DND-41 (cell line): Measurements from ENCODE around the gene DACH1.

Experiments
- ATAC-seq: fragments of 200-7000 bp; cut with Tn5 transposase; 3 replicates; pipeline ENCODE4 v1.9.1; 2021; ENCODE audit warnings: low read depth; ENCODE audit not compliant: insufficient read depth
- DNase-seq: peaks from one replicate; pipeline ENCODE4 v3.0.0-alpha.2; 2020
- H2AFZ ChIP-seq: 2 replicates; pipeline ENCODE4 v1.6.0; 2012; ENCODE audit warnings: low read depth, low read length
- H3K27ac ChIP-seq: 2 replicates; pipeline ENCODE4 v1.5.1; 2012; ENCODE audit warnings: low read length, inconsistent platforms
- H3K27me3 ChIP-seq: fragments of 200-600 bp; sonication (generic); 2 replicates; pipeline ENCODE4 v1.6.0; 2012; ENCODE audit warnings: low read length, mild to moderate bottlenecking, inconsistent platforms; ENCODE audit not compliant: insufficient read depth, poor library complexity
- H3K36me3 ChIP-seq: 2 replicates; pipeline ENCODE4 v1.5.1; 2012; ENCODE audit warnings: low read length, inconsistent platforms; ENCODE audit not compliant: insufficient read depth
- H3K4me1 ChIP-seq: 2 replicates; pipeline ENCODE4 v1.5.1; 2012; ENCODE audit warnings: mild to moderate bottlenecking, low read length; ENCODE audit not compliant: insufficient read depth
- H3K4me2 ChIP-seq: 2 replicates; pipeline ENCODE4 v1.6.0; 2012; ENCODE audit warnings: mild to moderate bottlenecking, moderate library complexity, low read length, inconsistent platforms; ENCODE audit not compliant: insufficient read depth
- H3K4me3 ChIP-seq, 2 experiments: fragments of 200-600 bp in 1 of 2; shearing (Covaris generic) in 1 of 2; 2 replicates each; pipeline ENCODE4 v1.5.1; 2012 to 2016; ENCODE audit warnings: inconsistent platforms in 2 of 2, low read length in 2 of 2, mild to moderate bottlenecking in 2 of 2, low read depth in 1 of 2, moderate library complexity in 1 of 2
- H3K79me2 ChIP-seq: 2 replicates; pipeline ENCODE4 v1.6.0; 2012; ENCODE audit warnings: low read length, inconsistent platforms; ENCODE audit not compliant: insufficient read depth
- H3K9ac ChIP-seq: 2 replicates; pipeline ENCODE4 v1.6.0; 2012; ENCODE audit warnings: low read depth, mild to moderate bottlenecking, inconsistent platforms, low read length, moderate library complexity
- H3K9me3 ChIP-seq: 2 replicates; pipeline ENCODE4 v1.5.1; 2012; ENCODE audit warnings: low read length, moderate library complexity, mild to moderate bottlenecking, inconsistent platforms; ENCODE audit not compliant: insufficient read depth, severe bottlenecking
- H4K20me1 ChIP-seq: 2 replicates; pipeline ENCODE4 v1.6.0; 2012; ENCODE audit warnings: low read length; ENCODE audit not compliant: insufficient read depth
- EZH2 ChIP-seq: IDR thresholded peaks from 3 replicates; pipeline ENCODE4 v1.6.1; 2012; ENCODE audit warnings: borderline replicate concordance, low read depth, mild to moderate bottlenecking, moderate library complexity, low read length, inconsistent platforms; ENCODE audit not compliant: severe bottlenecking
- TF ChIP-seq, protein P1 (sequence below): IDR thresholded peaks from 2 replicates; pipeline ENCODE4 v1.5.1; 2012; ENCODE audit warnings: borderline replicate concordance, low read length, moderate library complexity, mild to moderate bottlenecking; ENCODE audit not compliant: poor library complexity, severe bottlenecking; ENCODE audit errors: extremely low read depth

The DACH1 gene

DNA sequence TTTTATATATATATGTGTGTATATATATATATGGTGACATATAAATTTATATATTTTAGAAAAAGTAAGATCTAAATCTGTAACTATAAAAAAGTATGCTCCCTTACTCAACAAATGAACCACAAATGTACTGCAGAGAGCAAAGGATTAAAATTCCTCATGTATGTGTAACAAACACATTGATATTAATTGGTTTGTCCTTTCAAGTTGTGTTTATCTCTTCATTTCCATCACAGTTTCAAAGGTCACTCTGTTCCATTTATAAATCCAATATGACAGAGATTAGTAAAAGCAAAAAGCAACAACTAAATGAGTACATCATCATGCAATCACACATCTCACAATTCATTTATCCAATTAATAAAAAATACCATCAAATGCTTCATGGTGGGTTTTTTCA is 247.9 kb downstream of the DACH1 start:
- Histone ChIP-seq H3K4me3 (no peak overlapping the region), H3K27ac (no peak overlapping the region), H3K4me1 (no peaks in the 10 kb centered on the region), H4K20me1 (no peaks in the 10 kb centered on the region), H2AFZ (no peak overlapping the region), H3K79me2 (no peaks in the 10 kb centered on the region), H3K27me3 (no peaks in the 10 kb centered on the region), H3K9ac (no peak overlapping the region), H3K4me2 (no peak overlapping the region), H3K9me3 (no peaks in the 10 kb centered on the region), H3K36me3 (no peaks in the 10 kb centered on the region)
- TF ChIP-seq, protein P1, sequence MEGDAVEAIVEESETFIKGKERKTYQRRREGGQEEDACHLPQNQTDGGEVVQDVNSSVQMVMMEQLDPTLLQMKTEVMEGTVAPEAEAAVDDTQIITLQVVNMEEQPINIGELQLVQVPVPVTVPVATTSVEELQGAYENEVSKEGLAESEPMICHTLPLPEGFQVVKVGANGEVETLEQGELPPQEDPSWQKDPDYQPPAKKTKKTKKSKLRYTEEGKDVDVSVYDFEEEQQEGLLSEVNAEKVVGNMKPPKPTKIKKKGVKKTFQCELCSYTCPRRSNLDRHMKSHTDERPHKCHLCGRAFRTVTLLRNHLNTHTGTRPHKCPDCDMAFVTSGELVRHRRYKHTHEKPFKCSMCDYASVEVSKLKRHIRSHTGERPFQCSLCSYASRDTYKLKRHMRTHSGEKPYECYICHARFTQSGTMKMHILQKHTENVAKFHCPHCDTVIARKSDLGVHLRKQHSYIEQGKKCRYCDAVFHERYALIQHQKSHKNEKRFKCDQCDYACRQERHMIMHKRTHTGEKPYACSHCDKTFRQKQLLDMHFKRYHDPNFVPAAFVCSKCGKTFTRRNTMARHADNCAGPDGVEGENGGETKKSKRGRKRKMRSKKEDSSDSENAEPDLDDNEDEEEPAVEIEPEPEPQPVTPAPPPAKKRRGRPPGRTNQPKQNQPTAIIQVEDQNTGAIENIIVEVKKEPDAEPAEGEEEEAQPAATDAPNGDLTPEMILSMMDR, result no peak
- no peak for TF ChIP-seq EZH2
- DNase-seq (no peak), ATAC-seq (no peak)

DNA sequence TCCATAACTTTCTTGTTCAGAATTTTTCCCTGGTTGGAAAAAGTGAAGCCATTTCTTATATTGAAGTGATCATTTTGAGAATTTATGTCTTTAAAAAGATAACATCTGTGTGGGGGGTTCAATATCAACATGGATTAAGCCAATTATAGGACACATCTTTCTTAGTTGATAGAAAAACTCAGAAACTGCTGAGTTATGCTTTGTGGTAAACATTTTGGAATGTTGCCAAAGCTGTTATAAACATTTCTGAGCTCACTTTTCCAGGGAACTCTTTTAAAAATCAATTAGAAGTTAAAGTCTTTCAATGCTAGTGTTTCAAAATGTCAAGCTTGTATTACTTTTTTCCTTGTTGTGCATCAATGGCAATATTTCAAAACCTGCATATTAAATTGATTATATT is 248.8 kb downstream of the DACH1 start:
- H3K4me1 ChIP-seq, result no peaks in the 10 kb centered on the region
- TF ChIP-seq, protein P1, result no peak
- no peak for TF ChIP-seq EZH2
- DNase-seq (no peak), ATAC-seq (no peak)
- no peak overlapping the region for H3K4me3 ChIP-seq
- no peaks in the 10 kb centered on the region for H3K36me3 ChIP-seq
- no peaks in the 10 kb centered on the region for H4K20me1 ChIP-seq
- no peaks in the 10 kb centered on the region for H3K27me3 ChIP-seq
- no peak overlapping the region for H3K27ac ChIP-seq
- H3K4me2 ChIP-seq, result no peak overlapping the region
- no peaks in the 10 kb centered on the region for H3K79me2 ChIP-seq
- no peak overlapping the region for H2AFZ ChIP-seq
- H3K9ac ChIP-seq, result no peak overlapping the region
- no peaks in the 10 kb centered on the region for H3K9me3 ChIP-seq

DNA sequence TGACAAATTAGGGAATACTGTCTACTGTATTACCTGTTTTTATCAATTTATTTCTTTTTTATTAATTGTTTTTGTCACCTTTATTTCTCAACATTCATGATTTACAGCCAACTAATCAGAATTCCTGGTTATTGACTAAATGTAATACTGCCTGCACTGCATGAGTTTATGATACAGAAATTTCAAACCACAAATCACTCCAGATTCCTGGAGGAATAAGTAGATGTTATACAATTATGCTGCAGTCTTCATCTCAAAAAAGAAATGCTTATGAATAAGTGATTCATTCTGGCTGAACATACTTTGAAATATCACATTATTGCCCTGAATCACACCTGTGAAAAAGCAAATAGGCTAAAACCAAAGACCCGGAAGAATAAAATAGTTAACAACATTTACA is 249.7 kb downstream of the DACH1 start:
- ATAC-seq (no peak), DNase-seq (no peak)
- H3K4me2 ChIP-seq, result no peak overlapping the region
- no peak overlapping the region for H3K4me3 ChIP-seq
- no peak overlapping the region for H3K27ac ChIP-seq
- no peaks in the 10 kb centered on the region for H3K4me1 ChIP-seq
- TF ChIP-seq, protein P1, result no peak
- TF ChIP-seq EZH2, result no peak
- no peaks in the 10 kb centered on the region for H3K79me2 ChIP-seq
- H3K9ac ChIP-seq, result no peak overlapping the region
- H2AFZ ChIP-seq, result no peak overlapping the region
- no peaks in the 10 kb centered on the region for H3K9me3 ChIP-seq
- no peaks in the 10 kb centered on the region for H3K27me3 ChIP-seq
- H4K20me1 ChIP-seq, result no peaks in the 10 kb centered on the region
- no peaks in the 10 kb centered on the region for H3K36me3 ChIP-seq

DNA sequence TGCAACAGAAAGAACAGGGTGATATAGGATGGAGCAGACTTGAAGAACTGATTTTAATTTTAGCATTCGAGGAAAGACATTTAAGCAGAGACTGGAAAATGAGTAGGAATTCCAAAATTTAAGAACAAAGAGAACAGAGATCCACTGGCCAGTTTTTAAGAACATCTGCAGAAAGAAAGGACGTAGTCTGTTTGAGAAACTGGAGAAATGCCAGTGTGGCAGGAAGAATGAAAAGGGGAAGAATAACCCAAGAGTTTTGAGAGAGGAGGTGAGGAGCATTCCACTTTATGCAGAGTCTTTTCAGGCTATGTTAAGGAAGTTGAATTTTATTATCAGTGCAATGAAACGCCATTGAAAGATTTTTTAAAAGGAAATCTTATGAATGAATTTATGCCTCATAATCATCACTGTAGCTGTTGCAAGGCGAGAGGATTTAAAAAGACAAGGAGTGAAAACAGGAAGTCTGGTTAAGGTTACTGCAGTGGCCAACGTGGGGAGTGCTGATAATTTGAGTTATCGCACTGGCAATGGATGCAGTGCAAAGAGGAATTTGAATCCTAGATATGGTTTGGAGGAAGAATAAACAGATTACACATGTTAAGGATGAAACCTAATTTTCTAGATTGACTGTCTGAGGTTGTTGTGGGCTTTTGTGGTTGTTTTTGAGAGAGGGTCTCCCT is 253.8 kb downstream of the DACH1 start:
- Histone ChIP-seq H3K4me2 (no peak overlapping the region), H3K27ac (no peak overlapping the region), H3K4me3 (no peak overlapping the region), H3K79me2 (no peaks in the 10 kb centered on the region), H3K4me1 (no peaks in the 10 kb centered on the region), H3K9me3 (no peaks in the 10 kb centered on the region), H3K27me3 (no peaks in the 10 kb centered on the region), H2AFZ (no peak overlapping the region), H4K20me1 (no peaks in the 10 kb centered on the region), H3K36me3 (no peaks in the 10 kb centered on the region), H3K9ac (no peak overlapping the region)
- TF ChIP-seq, protein P1, result no peak
- no peak for TF ChIP-seq EZH2
- ATAC-seq (no peak), DNase-seq (no peak)
